ENCODE measurements around the gene RPS6KC1. TPM values are rescaled to one million over a fixed set of nuclear protein-coding genes. Genes with fewer than 3 reads are reported as not detected.

The RPS6KC1 gene
- total and polyA plus RNA-seq, 4 donors, result 26.2 to 66.9 (median 33.8) TPM

DNA sequence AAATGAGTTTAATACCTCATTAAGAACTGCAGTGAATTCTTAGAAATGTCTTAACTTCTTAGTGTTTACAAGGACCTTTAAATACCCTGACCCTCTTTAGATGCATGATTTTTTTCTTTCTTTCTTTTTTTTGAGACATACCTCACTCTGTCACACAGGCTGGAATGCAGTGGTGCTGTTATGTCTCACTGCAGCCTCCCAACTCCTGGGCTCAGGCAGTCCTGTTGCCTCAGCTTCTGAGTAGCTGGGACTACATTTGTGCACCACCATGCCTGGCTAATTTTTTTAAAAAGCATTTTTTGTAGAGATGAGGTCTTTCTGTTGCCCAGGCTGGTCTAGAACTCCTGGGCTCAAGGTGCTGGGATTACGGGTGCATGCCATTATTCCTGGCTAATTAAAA lies 191.8 kb downstream of the RPS6KC1 start:
- Histone ChIP-seq H3K36me3 (ENCODE audit: control insufficient read depth, insufficient read depth, low read length) (no peaks in the 10 kb centered on the region), H3K4me1 (ENCODE audit: control insufficient read depth, insufficient read depth, low read length) (no peaks in the 10 kb centered on the region), H3K9me3 (ENCODE audit: control insufficient read depth, insufficient read depth, low read length) (no peaks in the 10 kb centered on the region), H3K27me3 (ENCODE audit: control insufficient read depth, insufficient read depth, low read length) (no peaks in the 10 kb centered on the region), H3K4me3 (ENCODE audit: low read depth, low read length) (no peak overlapping the region), H3K27ac (ENCODE audit: low read depth, low read length) (no peak overlapping the region)
- DNase-seq (ENCODE audit: low read depth in 4 of 6, low spot score in 6 of 6), result no peak
- no CpG with 5 or more reads among the region's 1 CpG for WGBS (ENCODE audit: insufficient coverage)

DNA sequence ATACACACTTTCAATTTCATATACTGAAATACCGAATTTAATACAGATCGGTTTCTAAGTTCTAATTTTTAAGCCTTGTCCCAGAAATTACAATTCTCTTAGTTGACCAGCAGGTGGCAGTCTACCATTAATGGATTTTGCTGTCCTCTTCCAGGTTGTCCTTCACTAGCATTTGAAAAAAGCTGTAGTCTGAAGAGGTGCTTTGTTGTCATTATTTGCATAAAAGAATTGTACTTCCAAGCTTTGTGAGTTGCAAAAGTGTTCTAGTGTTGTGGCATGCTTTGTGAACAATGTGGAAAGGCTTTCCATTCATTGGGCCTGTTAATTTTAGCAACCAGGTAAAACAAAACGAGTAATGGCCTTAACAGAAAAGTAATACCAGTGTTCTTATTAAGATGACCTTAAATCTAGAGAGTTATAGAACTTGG lies 193.6 kb downstream of the RPS6KC1 start:
- WGBS (ENCODE audit: insufficient coverage), result no CpG with 5 or more reads among the region's 3 CpGs
- no peaks in the 10 kb centered on the region for H3K4me1 ChIP-seq (ENCODE audit: control insufficient read depth, insufficient read depth, low read length)
- peak; percentile 39 to 92 (median 48) for DNase-seq (ENCODE audit: low read depth in 4 of 6, low spot score in 6 of 6)

DNA sequence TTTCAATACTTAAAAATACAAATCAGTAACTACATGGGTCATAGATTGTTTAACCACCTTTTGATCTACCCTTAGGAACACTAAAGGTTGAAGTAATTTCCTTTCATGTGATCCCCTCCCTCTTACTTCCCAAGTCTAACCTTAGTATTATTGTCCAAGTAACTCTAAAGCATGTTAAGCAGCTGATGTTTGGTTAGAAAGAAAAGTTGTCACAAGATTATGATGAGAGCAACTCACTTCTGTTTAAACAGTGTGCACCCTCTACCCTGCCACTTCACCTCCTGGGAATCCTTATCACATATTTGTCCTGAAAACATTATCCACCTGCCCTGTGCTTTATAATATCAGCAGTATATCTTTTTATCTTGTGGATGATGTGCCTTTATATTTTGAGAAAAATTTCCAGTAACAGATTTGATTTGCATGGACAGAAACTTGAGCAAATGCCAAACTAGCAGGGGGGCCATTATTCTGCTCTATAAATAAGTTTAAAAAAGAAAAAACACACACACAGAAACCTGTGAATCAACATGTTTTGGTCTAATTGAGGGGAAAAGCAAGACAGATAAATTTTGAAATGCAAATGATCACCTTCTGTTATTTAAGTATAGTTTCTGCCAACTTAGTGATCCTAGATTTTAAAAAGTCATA lies 194.3 kb downstream of the RPS6KC1 start:
- Histone ChIP-seq H3K4me1 (ENCODE audit: control insufficient read depth, insufficient read depth, low read length) (peaks cover 2% of the 10 kb centered on the region), H3K27ac (ENCODE audit: low read depth, low read length) (no peak overlapping the region), H3K27me3 (ENCODE audit: control insufficient read depth, insufficient read depth, low read length) (no peaks in the 10 kb centered on the region), H3K4me3 (ENCODE audit: low read depth, low read length) (no peak overlapping the region), H3K9me3 (ENCODE audit: control insufficient read depth, insufficient read depth, low read length) (no peaks in the 10 kb centered on the region), H3K36me3 (ENCODE audit: control insufficient read depth, insufficient read depth, low read length) (no peaks in the 10 kb centered on the region)
- no peak for DNase-seq (ENCODE audit: low read depth in 4 of 6, low spot score in 6 of 6)

More for the DNA sequence above, 193.6 kb downstream of the RPS6KC1 start:
- no peak overlapping the region for H3K4me3 ChIP-seq (ENCODE audit: low read depth, low read length)
- H3K27me3 ChIP-seq (ENCODE audit: control insufficient read depth, insufficient read depth, low read length), result no peaks in the 10 kb centered on the region
- no peak overlapping the region for H3K27ac ChIP-seq (ENCODE audit: low read depth, low read length)
- no peaks in the 10 kb centered on the region for H3K36me3 ChIP-seq (ENCODE audit: control insufficient read depth, insufficient read depth, low read length)
- H3K9me3 ChIP-seq (ENCODE audit: control insufficient read depth, insufficient read depth, low read length), result no peaks in the 10 kb centered on the region

DNA sequence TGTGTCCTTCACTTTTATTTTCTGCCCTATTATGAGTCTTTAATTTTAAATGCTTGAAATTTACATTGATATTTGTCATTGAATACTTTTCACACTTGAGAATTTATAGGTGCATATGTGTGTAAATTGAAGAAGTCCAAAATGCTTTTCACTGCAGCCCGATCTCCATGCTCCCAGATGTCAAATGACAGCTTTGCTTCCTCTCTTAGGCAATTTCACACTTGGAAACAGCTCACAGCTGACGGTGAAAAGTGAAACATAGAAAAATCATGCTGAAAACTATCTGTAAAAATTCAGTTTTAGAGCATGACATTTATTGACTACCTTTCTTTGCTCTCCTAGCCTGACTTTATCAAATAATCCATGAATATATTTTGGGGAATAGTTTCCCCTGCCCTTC lies 196.0 kb downstream of the RPS6KC1 start:
- Histone ChIP-seq H3K27me3 (ENCODE audit: control insufficient read depth, insufficient read depth, low read length) (no peaks in the 10 kb centered on the region), H3K27ac (ENCODE audit: low read depth, low read length) (no peak overlapping the region), H3K9me3 (ENCODE audit: control insufficient read depth, insufficient read depth, low read length) (no peaks in the 10 kb centered on the region), H3K4me3 (ENCODE audit: low read depth, low read length) (no peak overlapping the region), H3K36me3 (ENCODE audit: control insufficient read depth, insufficient read depth, low read length) (no peaks in the 10 kb centered on the region), H3K4me1 (ENCODE audit: control insufficient read depth, insufficient read depth, low read length) (peaks cover 2% of the 10 kb centered on the region)
- WGBS (ENCODE audit: insufficient coverage), result no CpG with 5 or more reads among the region's 2 CpGs
- DNase-seq (ENCODE audit: low read depth in 4 of 6, low spot score in 6 of 6), result peak in 1 of 6 donors; percentile 52

DNA sequence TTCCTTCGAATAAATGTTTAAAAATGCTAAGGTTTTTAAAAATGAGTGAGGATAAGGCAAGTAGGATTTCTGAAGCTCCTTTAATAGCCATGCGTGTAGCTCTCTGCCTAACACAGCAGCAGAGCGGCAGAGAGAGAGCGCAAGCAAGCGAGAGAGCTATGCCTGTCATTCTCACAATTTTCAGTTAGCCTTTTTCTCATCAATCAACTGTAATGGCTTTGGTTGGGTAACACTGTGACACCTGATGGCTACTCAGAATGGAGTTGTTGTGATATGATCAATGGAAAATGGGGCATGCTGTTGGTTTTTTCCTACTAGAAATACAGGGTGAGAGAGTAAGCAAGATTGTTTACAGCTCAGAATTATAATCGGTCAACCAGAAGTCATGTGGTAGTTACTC lies 198.4 kb downstream of the RPS6KC1 start:
- WGBS (ENCODE audit: insufficient coverage), result no CpG with 5 or more reads among the region's 6 CpGs
- Histone ChIP-seq H3K9me3 (ENCODE audit: control insufficient read depth, insufficient read depth, low read length) (no peaks in the 10 kb centered on the region), H3K27me3 (ENCODE audit: control insufficient read depth, insufficient read depth, low read length) (no peaks in the 10 kb centered on the region), H3K4me3 (ENCODE audit: low read depth, low read length) (no peak overlapping the region), H3K27ac (ENCODE audit: low read depth, low read length) (no peak overlapping the region), H3K36me3 (ENCODE audit: control insufficient read depth, insufficient read depth, low read length) (no peaks in the 10 kb centered on the region), H3K4me1 (ENCODE audit: control insufficient read depth, insufficient read depth, low read length) (peaks cover 2% of the 10 kb centered on the region)
- DNase-seq (ENCODE audit: low read depth in 4 of 6, low spot score in 6 of 6), result peak in 1 of 6 donors; percentile 38

DNA sequence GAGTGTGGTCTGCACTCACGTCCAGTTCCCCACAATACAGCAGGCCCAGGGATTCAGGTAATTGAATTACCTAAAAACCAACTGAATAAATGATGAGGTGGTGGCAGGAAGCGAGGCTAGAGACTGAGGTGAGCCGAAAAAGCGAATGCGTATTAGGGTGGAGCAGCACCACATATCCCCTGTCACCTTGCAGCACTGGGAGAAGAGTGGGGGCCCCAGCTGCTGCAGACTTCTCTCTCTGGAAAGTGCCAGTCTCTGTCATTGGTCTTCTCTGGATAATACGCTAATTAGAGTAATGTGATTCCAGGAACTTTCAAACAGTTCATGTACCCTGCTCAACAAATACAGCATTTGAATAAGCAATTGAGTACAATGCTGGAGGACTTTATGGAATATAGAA lies 199.0 kb downstream of the RPS6KC1 start:
- DNase-seq (ENCODE audit: low read depth in 4 of 6, low spot score in 6 of 6), result no peak
- Histone ChIP-seq H3K4me1 (ENCODE audit: control insufficient read depth, insufficient read depth, low read length) (peaks cover 2% of the 10 kb centered on the region), H3K9me3 (ENCODE audit: control insufficient read depth, insufficient read depth, low read length) (no peaks in the 10 kb centered on the region), H3K27me3 (ENCODE audit: control insufficient read depth, insufficient read depth, low read length) (no peaks in the 10 kb centered on the region), H3K36me3 (ENCODE audit: control insufficient read depth, insufficient read depth, low read length) (no peaks in the 10 kb centered on the region), H3K27ac (ENCODE audit: low read depth, low read length) (no peak overlapping the region), H3K4me3 (ENCODE audit: low read depth, low read length) (no peak overlapping the region)
- 89% methylated on average over 4 of the region's 6 CpGs for WGBS (ENCODE audit: insufficient coverage)

DNA sequence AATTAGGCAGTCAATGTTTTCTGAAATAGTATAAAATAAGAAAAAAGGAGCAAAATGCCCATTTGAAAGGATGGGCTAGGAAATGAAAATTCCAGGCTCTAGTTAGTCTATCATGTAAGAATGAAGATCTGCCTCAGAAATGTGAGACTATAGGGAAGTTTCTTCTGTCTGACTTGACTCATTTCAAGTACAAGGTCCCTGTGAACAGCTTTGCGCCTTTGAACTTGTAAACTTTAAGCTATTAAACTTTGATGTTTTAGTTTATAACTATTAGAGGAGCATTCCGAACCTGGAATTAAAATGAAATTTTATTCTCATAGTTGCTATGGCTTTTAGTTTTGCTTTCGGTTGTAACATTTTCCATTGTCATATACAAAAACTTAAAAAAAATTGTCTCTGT lies 199.4 kb downstream of the RPS6KC1 start:
- no CpG with 5 or more reads among the region's 3 CpGs for WGBS (ENCODE audit: insufficient coverage)
- DNase-seq (ENCODE audit: low read depth in 4 of 6, low spot score in 6 of 6), result no peak
- H3K27ac ChIP-seq (ENCODE audit: low read depth, low read length), result no peak overlapping the region
- H3K9me3 ChIP-seq (ENCODE audit: control insufficient read depth, insufficient read depth, low read length), result no peaks in the 10 kb centered on the region
- no peaks in the 10 kb centered on the region for H3K27me3 ChIP-seq (ENCODE audit: control insufficient read depth, insufficient read depth, low read length)
- no peaks in the 10 kb centered on the region for H3K36me3 ChIP-seq (ENCODE audit: control insufficient read depth, insufficient read depth, low read length)
- no peak overlapping the region for H3K4me3 ChIP-seq (ENCODE audit: low read depth, low read length)
- H3K4me1 ChIP-seq (ENCODE audit: control insufficient read depth, insufficient read depth, low read length), result peaks cover 2% of the 10 kb centered on the region

DNA sequence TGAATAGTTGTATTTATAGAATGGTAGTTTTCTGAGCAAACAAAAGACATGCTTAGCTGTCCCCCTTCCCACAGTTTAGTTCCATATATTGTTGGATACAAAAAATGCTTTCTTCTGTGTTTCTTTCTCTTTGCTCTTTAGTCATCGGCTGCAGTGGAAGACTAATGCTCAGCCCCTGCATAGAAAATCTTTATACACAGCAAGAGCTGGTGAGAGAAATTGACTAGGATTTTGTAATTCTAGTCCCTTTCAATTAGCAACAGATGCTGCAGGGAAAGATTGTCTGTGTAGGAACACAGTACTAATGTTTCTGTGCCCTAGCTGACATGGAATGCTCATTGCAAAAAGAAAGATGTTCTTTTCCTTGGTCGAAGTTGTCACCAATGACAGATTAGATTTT lies 200.9 kb downstream of the RPS6KC1 start:
- no CpG with 5 or more reads among the region's 2 CpGs for WGBS (ENCODE audit: insufficient coverage)
- peak in 1 of 6 donors; percentile 57 for DNase-seq (ENCODE audit: low read depth in 4 of 6, low spot score in 6 of 6)
- Histone ChIP-seq H3K4me3 (ENCODE audit: low read depth, low read length) (no peak overlapping the region), H3K4me1 (ENCODE audit: control insufficient read depth, insufficient read depth, low read length) (peaks cover 2% of the 10 kb centered on the region), H3K36me3 (ENCODE audit: control insufficient read depth, insufficient read depth, low read length) (no peaks in the 10 kb centered on the region), H3K27ac (ENCODE audit: low read depth, low read length) (no peak overlapping the region), H3K27me3 (ENCODE audit: control insufficient read depth, insufficient read depth, low read length) (no peaks in the 10 kb centered on the region), H3K9me3 (ENCODE audit: control insufficient read depth, insufficient read depth, low read length) (no peaks in the 10 kb centered on the region)

DNA sequence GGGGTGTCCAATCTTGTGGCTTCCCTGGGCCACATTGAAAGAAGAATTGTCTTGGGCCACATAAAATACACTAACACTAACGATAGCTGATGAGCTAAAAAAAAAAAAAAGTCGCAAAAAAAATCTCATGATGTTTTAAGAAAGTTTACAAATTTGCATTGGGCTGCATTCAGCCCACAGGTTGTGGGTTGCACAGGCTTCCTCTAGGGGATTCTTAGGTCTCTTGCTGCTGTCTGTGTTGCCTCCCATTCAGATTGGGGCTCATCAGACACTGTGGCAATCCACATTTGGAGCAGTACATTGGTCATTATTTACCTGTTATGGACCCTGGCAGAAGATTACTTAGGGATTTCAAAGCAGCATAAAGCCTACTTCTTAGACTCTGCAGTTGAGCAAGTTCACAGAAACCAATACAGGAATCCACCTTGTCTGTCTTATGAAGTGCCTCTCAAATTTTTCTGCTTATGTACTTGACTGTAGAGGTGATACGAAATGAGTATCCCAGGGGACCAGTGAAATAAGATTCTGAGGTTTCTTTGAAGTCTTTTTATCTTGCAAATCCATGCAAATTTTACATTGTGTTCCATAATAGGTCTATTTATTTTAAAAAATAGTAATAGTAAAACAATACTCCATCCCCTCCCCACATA lies 205.5 kb downstream of the RPS6KC1 start:
- Histone ChIP-seq H3K27me3 (ENCODE audit: control insufficient read depth, insufficient read depth, low read length) (no peaks in the 10 kb centered on the region), H3K9me3 (ENCODE audit: control insufficient read depth, insufficient read depth, low read length) (no peaks in the 10 kb centered on the region), H3K27ac (ENCODE audit: low read depth, low read length) (no peak overlapping the region), H3K4me1 (ENCODE audit: control insufficient read depth, insufficient read depth, low read length) (no peaks in the 10 kb centered on the region), H3K36me3 (ENCODE audit: control insufficient read depth, insufficient read depth, low read length) (no peaks in the 10 kb centered on the region), H3K4me3 (ENCODE audit: low read depth, low read length) (no peak overlapping the region)
- WGBS (ENCODE audit: insufficient coverage), result no CpG with 5 or more reads among the region's 3 CpGs
- no peak for DNase-seq (ENCODE audit: low read depth in 4 of 6, low spot score in 6 of 6)
